ENCODE results near the gene NPR2. TPM values are rescaled to one million over a fixed set of nuclear protein-coding genes. Genes with fewer than 3 reads are reported as not detected.

The NPR2 gene
- total and polyA plus RNA-seq, 2 experiments from 2014 or later: 12.2 to 13.9 TPM

- H4K20me1 ChIP-seq (ENCODE audit: insufficient read depth, poor library complexity, severe bottlenecking): no peaks in the 10 kb centered on the region
- no peaks in the 10 kb centered on the region for H3K9me3 ChIP-seq (ENCODE audit: low read depth)
- 57% methylated on average over 3 of the region's 3 CpGs for WGBS (ENCODE audit: low lambda C conversion rate, missing lambda C conversion rate)
- H3K4me3 ChIP-seq: no peak within 1 kb of the TSS
- H3K27ac ChIP-seq: no peak within 1 kb of the TSS
- peaks cover 35% of the 10 kb centered on the region for H3K79me2 ChIP-seq
- no peak within 1 kb of the TSS for H3K4me2 ChIP-seq
- no peak for TF ChIP-seq CTCF (IDR thresholded peaks at IDR 0.05; ENCODE audit: poor library complexity)
- no peak for TF ChIP-seq EZH2phosphoT487 (IDR thresholded peaks at IDR 0.05; ENCODE audit: low read depth, severe bottlenecking, unreplicated experiment)
- no peak for TF ChIP-seq EZH2 (IDR thresholded peaks at IDR 0.05; ENCODE audit: borderline replicate concordance)
- no peaks in the 10 kb centered on the region for H3K27me3 ChIP-seq
- DNase-seq (ENCODE audit: low spot score): no peak
- no peak within 1 kb of the TSS for H2AFZ ChIP-seq
- H3K36me3 ChIP-seq (replicated peaks; ENCODE audit: insufficient read depth, low read depth): no peaks in the 10 kb centered on the region
- no peaks in the 10 kb centered on the region for H3K9me2 ChIP-seq (replicated peaks; ENCODE audit: insufficient read depth)
- peaks cover 25% of the 10 kb centered on the region for H3K4me1 ChIP-seq (ENCODE audit: insufficient read depth)
These were observed 37.1 kb upstream of the NPR2 start, which contains the start of gene MSMP for GRCh38 chr9:35754264-35754663. Gene MSMP, minus strand, starts transcription at chr9:35754276. Its CDS starts 147 bp downstream, at chr9:35754129.

- Histone ChIP-seq H3K79me2 (peaks cover 37% of the 10 kb centered on the region), H4K20me1 (ENCODE audit: insufficient read depth, poor library complexity, severe bottlenecking) (no peaks in the 10 kb centered on the region), H3K27ac (no peak overlapping the region), H3K4me3 (no peak overlapping the region), H2AFZ (no peak overlapping the region), H3K36me3 (replicated peaks; ENCODE audit: insufficient read depth, low read depth) (no peaks in the 10 kb centered on the region), H3K9me2 (replicated peaks; ENCODE audit: insufficient read depth) (no peaks in the 10 kb centered on the region), H3K9me3 (ENCODE audit: low read depth) (no peaks in the 10 kb centered on the region), H3K27me3 (no peaks in the 10 kb centered on the region), H3K4me1 (ENCODE audit: insufficient read depth) (peaks cover 22% of the 10 kb centered on the region), H3K4me2 (no peak overlapping the region)
- 93% methylated on average over 4 of the region's 4 CpGs for WGBS (ENCODE audit: low lambda C conversion rate, missing lambda C conversion rate)
- TF ChIP-seq EZH2phosphoT487 (IDR thresholded peaks at IDR 0.05; ENCODE audit: low read depth, severe bottlenecking, unreplicated experiment) (no peak), EZH2 (IDR thresholded peaks at IDR 0.05; ENCODE audit: borderline replicate concordance) (no peak), CTCF (IDR thresholded peaks at IDR 0.05; ENCODE audit: poor library complexity) (no peak)
- no peak for DNase-seq (ENCODE audit: low spot score)
These were observed 36.3 kb upstream of the NPR2 start for GRCh38 chr9:35755071-35755470.

GRCh38 chr9:35756275-35757225 is 34.8 kb upstream of the NPR2 start:
- peak overlapping the region; percentile 57 for H3K4me3 ChIP-seq
- no peaks in the 10 kb centered on the region for H3K9me2 ChIP-seq (replicated peaks; ENCODE audit: insufficient read depth)
- WGBS (ENCODE audit: low lambda C conversion rate, missing lambda C conversion rate): 36% methylated on average over 17 of the region's 48 CpGs
- H3K36me3 ChIP-seq (replicated peaks; ENCODE audit: insufficient read depth, low read depth): no peaks in the 10 kb centered on the region
- H3K4me1 ChIP-seq (ENCODE audit: insufficient read depth): peaks cover 14% of the 10 kb centered on the region
- TF ChIP-seq EZH2 (IDR thresholded peaks at IDR 0.05; ENCODE audit: borderline replicate concordance): no peak
- TF ChIP-seq EZH2phosphoT487 (IDR thresholded peaks at IDR 0.05; ENCODE audit: low read depth, severe bottlenecking, unreplicated experiment): no peak
- peak; percentile 58 for TF ChIP-seq CTCF (IDR thresholded peaks at IDR 0.05; ENCODE audit: poor library complexity)
- H3K9me3 ChIP-seq (ENCODE audit: low read depth): no peaks in the 10 kb centered on the region
- peaks cover 35% of the 10 kb centered on the region for H3K79me2 ChIP-seq
- H3K27ac ChIP-seq: peak overlapping the region; percentile 99
- peak overlapping the region; percentile 74 for H2AFZ ChIP-seq
- H3K4me2 ChIP-seq: peak overlapping the region; percentile 91
- H4K20me1 ChIP-seq (ENCODE audit: insufficient read depth, poor library complexity, severe bottlenecking): no peaks in the 10 kb centered on the region
- H3K27me3 ChIP-seq: no peaks in the 10 kb centered on the region
- DNase-seq (ENCODE audit: low spot score): peak; percentile 83

Measured in hepatocyte (in vitro differentiated cells).